Parathyroid adenoma (tissue), 2 donors: ENCODE measurements around the gene ADH5.
"Not testable (repeated sequence)": the region's sequence is repeated elsewhere in the genome, so short reads cannot be mapped to it uniquely, and the experiment has no call there.

Experiments
- H2AFZ ChIP-seq: fragments of 300-600 bp; sonication (generic); one replicate; pipeline ENCODE4 v1.7.0; 2017; ENCODE audit warnings: antibody characterized with exemption, mild to moderate bottlenecking
- H3K27ac ChIP-seq: fragments of 300-600 bp; sonication (generic); one replicate; pipeline ENCODE4 v1.7.0; 2017
- H3K27me3 ChIP-seq: fragments of 300-600 bp; sonication (generic); one replicate; pipeline ENCODE4 v1.7.0; 2017; ENCODE audit warnings: low read length; ENCODE audit not compliant: control insufficient read depth, insufficient read depth
- H3K36me3 ChIP-seq: fragments of 300-600 bp; sonication (generic); one replicate; pipeline ENCODE4 v1.7.0; 2017; ENCODE audit warnings: low read length; ENCODE audit not compliant: control insufficient read depth, insufficient read depth
- H3K4me1 ChIP-seq: fragments of 300-600 bp; sonication (generic); one replicate; pipeline ENCODE4 v1.7.0; 2017; ENCODE audit warnings: control low read depth
- H3K4me2 ChIP-seq: fragments of 300-600 bp; sonication (generic); one replicate; pipeline ENCODE4 v1.7.0; 2017; ENCODE audit warnings: low read length
- H3K4me3 ChIP-seq: fragments of 300-600 bp; sonication (generic); one replicate; pipeline ENCODE4 v1.7.0; 2017; ENCODE audit warnings: low read depth, low read length
- H3K79me2 ChIP-seq: fragments of 300-600 bp; sonication (generic); one replicate; pipeline ENCODE4 v1.7.0; 2017; ENCODE audit warnings: control low read depth
- H3K9ac ChIP-seq: fragments of 300-600 bp; sonication (generic); one replicate; pipeline ENCODE4 v1.7.0; 2017; ENCODE audit warnings: mild to moderate bottlenecking
- H3K9me3 ChIP-seq: fragments of 300-600 bp; sonication (generic); one replicate; pipeline ENCODE4 v1.7.0; 2017; ENCODE audit warnings: low read length; ENCODE audit not compliant: control insufficient read depth
- TF ChIP-seq, protein P1 (sequence below): fragments of 300-600 bp; sonication (generic); IDR thresholded peaks from one replicate; pipeline ENCODE4 v1.7.0; 2017; ENCODE audit warnings: antibody characterized with exemption, mild to moderate bottlenecking
- donor health status: primary hyperparathyroidism.

ADH5 gene

DNA sequence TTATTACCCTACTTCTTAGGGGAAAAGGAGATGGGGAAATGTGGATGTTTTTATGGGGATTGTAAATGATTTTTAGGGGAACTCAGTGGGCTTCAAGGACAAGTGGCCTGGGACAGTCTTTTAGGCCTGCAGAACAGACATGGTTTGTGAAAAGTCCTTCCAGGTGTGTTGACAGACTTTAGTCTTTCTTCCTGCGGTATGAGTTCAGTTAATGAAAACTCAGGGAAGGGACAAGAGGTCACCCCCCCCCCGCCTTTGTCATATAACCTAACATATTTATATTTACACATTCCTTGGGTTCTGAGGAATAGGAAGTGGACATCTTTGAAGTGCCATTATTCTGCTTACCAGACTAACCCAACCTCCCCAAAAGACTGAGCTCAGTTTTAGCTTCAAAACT, 61.3 kb downstream of the ADH5 start:
- Histone ChIP-seq H3K27me3 (no peaks in the 10 kb centered on the region), H3K4me2 (no peak overlapping the region), H3K36me3 (no peaks in the 10 kb centered on the region), H3K27ac (no peak overlapping the region), H3K9me3 (no peaks in the 10 kb centered on the region), H3K79me2 (no peaks in the 10 kb centered on the region), H3K4me1 (no peaks in the 10 kb centered on the region), H2AFZ (no peak overlapping the region), H3K4me3 (no peak overlapping the region), H3K9ac (no peak overlapping the region)
- TF ChIP-seq, protein P1, sequence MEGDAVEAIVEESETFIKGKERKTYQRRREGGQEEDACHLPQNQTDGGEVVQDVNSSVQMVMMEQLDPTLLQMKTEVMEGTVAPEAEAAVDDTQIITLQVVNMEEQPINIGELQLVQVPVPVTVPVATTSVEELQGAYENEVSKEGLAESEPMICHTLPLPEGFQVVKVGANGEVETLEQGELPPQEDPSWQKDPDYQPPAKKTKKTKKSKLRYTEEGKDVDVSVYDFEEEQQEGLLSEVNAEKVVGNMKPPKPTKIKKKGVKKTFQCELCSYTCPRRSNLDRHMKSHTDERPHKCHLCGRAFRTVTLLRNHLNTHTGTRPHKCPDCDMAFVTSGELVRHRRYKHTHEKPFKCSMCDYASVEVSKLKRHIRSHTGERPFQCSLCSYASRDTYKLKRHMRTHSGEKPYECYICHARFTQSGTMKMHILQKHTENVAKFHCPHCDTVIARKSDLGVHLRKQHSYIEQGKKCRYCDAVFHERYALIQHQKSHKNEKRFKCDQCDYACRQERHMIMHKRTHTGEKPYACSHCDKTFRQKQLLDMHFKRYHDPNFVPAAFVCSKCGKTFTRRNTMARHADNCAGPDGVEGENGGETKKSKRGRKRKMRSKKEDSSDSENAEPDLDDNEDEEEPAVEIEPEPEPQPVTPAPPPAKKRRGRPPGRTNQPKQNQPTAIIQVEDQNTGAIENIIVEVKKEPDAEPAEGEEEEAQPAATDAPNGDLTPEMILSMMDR: no peak

DNA sequence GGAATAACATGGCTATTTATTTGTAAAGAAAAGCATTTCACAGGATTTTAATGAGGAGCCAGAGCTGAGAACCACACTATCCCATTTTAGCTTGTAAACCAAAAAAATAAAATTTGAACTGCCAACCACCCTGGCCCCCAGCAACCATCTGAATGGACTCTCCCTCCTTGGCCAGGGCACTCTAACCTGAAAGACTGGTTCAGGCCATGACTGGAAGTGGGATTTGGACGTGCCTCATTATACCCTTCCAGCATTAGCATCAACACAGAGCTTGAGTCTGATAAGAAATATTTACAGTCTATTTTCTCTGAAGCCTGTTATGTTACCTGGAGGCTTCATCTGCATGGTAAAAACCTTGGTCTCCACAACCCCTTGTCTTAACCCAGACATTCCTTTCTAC, 63.1 kb downstream of the ADH5 start:
- TF ChIP-seq, protein P1: no peak
- no peaks in the 10 kb centered on the region for H3K27me3 ChIP-seq
- no peaks in the 10 kb centered on the region for H3K9me3 ChIP-seq
- no peak overlapping the region for H3K4me2 ChIP-seq
- H3K9ac ChIP-seq: no peak overlapping the region
- H3K36me3 ChIP-seq: no peaks in the 10 kb centered on the region
- no peaks in the 10 kb centered on the region for H3K4me1 ChIP-seq
- no peak overlapping the region for H2AFZ ChIP-seq
- peaks cover 2% of the 10 kb centered on the region for H3K79me2 ChIP-seq
- H3K4me3 ChIP-seq: no peak overlapping the region
- no peak overlapping the region for H3K27ac ChIP-seq

DNA sequence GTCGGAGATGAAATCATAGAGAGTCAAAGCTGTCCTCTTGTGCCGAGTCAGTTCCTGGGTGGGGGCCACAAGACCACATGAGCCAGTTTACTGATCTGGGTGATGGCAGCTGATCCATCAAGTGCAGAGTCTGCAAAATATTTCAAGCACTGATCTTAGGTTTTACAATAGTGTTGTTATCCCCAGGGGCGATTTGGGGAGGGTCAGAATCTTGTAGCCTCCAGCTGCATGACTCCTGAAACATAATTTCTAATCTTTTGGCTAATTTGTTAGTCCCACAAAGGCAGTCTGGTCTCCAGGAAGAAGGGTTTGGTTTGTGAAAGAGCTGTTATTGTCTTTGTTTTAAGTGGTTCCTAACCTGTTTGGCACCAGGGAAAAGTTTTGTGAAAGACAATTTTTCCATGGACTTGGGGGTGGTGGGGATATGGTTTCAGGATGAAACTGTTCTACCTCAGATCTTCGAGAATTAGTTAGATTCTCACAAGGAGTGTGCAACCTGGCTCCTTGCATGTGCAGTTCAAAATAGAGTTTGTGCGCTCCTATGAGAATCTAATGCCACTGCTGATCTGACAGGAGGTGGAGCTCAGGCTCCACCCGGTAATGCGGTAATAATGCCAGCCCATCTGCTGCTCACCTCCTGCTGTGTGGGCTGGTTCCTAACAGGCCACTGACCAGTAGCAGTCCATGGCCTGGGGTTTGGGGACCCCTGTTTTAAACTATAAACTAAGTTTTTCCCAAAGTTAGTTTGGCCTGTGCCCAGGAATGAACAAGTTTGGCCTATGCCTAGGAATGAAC, 63.9 kb downstream of the ADH5 start:
- H3K9ac ChIP-seq: no peak overlapping the region

DNA sequence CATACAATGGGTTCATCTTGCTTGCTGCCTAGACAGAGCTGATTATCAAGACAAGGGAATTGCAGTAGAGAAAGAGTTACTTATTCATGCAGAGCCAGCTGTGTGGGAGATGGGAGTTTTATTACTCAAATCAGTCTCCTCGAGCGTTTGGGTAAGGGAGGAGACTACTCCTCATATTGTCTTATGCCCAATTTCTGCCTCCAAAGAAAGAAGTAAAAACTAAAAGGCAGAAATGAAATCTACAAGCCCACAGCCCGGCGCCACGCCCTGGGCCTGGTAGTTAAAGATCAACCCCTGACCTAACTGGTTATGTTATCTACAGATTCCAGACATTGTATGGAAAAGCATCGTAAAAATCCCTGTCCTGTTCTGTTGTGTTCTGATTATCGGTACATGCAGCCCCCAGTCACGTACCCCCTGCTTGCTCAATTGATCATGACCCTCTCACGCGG, 64.8 kb downstream of the ADH5 start:
- not testable (repeated sequence) for H3K4me2 ChIP-seq, H3K27me3 ChIP-seq, H3K27ac ChIP-seq, H3K79me2 ChIP-seq, H3K4me3 ChIP-seq, H3K9me3 ChIP-seq, H3K4me1 ChIP-seq, H3K9ac ChIP-seq, H3K36me3 ChIP-seq, H2AFZ ChIP-seq

More for the DNA sequence above, 63.9 kb downstream of the ADH5 start:
- no peak overlapping the region for H2AFZ ChIP-seq
- TF ChIP-seq, protein P1: no peak
- H3K4me1 ChIP-seq: no peaks in the 10 kb centered on the region
- H3K4me2 ChIP-seq: no peak overlapping the region
- no peak overlapping the region for H3K27ac ChIP-seq
- no peaks in the 10 kb centered on the region for H3K27me3 ChIP-seq
- no peaks in the 10 kb centered on the region for H3K36me3 ChIP-seq
- no peak overlapping the region for H3K4me3 ChIP-seq
- H3K9me3 ChIP-seq: no peaks in the 10 kb centered on the region
- H3K79me2 ChIP-seq: peaks cover 2% of the 10 kb centered on the region

DNA sequence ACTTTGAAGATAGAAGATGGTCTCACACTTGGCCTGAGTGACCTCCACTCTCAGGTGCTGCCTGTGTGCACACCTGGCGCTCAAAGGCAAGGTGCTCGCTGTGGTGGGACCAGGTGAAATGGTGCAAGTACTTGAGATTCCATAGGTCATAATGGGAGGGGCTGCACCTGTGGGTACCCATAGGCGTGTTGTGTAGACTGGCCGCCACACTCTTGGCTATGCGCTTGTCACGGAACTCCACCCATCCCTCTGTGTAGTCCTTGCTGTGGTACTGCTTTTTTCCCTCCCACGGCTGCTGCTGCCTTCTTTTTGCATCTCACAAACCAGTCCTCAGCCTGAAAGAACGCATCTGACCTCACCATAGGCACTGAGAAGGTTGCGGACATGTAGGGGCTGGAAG, 66.0 kb downstream of the ADH5 start:
- H3K9ac ChIP-seq: no peak overlapping the region
- peaks cover 4% of the 10 kb centered on the region for H3K79me2 ChIP-seq
- no peak overlapping the region for H3K4me2 ChIP-seq
- H3K9me3 ChIP-seq: no peaks in the 10 kb centered on the region
- H3K4me3 ChIP-seq: no peak overlapping the region
- H3K36me3 ChIP-seq: no peaks in the 10 kb centered on the region
- H3K27ac ChIP-seq: no peak overlapping the region
- H3K27me3 ChIP-seq: no peaks in the 10 kb centered on the region
- TF ChIP-seq, protein P1: no peak
- H3K4me1 ChIP-seq: no peaks in the 10 kb centered on the region
- H2AFZ ChIP-seq: no peak overlapping the region
